ENCODE measurements around the gene CBLB. TPM values are rescaled to one million over a fixed set of nuclear protein-coding genes. Genes with fewer than 3 reads are reported as not detected.

CBLB gene
- total and polyA plus RNA-seq, 4 donors = 25.1 to 44.6 (median 30.8) TPM

DNA sequence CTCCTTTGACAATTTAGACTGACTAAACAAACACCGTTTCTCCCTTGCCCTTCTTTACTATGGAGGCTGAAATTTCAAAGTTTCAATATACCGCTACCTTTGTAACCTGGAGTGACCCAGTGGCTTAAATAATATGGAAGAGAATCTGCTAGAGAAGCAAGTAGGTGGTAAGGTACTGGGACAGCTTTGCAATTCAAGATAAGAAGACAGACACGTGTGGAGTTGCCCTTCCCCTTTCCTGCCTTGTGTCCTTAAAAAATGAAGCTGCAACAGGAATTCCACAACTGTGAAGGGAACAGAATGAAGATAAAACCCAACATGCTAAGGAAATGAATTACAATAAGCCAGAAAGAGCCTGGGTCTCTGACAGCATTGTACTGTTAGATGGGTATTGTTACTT is 26.4 kb downstream of the CBLB start:
- Histone ChIP-seq H3K9me3 (ENCODE audit: control insufficient read depth, insufficient read depth, low read length) (no peaks in the 10 kb centered on the region), H3K36me3 (ENCODE audit: control insufficient read depth, insufficient read depth, low read length) (no peaks in the 10 kb centered on the region), H3K4me3 (ENCODE audit: low read depth, low read length) (no peak overlapping the region), H3K4me1 (ENCODE audit: control insufficient read depth, insufficient read depth, low read length) (no peaks in the 10 kb centered on the region), H3K27me3 (ENCODE audit: control insufficient read depth, insufficient read depth, low read length) (no peaks in the 10 kb centered on the region), H3K27ac (ENCODE audit: low read depth, low read length) (no peak overlapping the region)
- WGBS (ENCODE audit: insufficient coverage) = 83% methylated on average over 1 of the region's 3 CpGs
- no peak for DNase-seq (ENCODE audit: low read depth in 4 of 6, low spot score in 6 of 6)

DNA sequence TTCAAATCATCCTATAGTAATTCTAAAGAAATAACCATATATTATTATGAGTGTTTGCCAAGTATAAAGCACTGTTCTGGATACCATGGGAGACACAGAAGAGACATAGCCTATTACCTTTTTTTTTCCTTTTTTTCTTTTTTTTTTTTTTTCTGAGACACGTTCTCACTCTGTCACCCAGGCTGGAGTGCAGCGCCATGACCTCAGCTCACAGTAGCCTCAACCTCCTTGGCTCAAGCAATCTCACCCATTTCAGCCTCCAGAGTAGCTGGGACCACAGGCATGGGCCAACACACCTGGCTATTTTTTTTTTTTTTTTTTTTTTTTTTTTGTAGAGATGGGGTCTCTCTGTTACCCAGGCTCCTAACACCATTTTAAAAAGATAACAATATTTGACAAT is 30.9 kb downstream of the CBLB start:
- Histone ChIP-seq H3K27ac (ENCODE audit: low read depth, low read length) (no peak overlapping the region), H3K9me3 (ENCODE audit: control insufficient read depth, insufficient read depth, low read length) (no peaks in the 10 kb centered on the region), H3K4me3 (ENCODE audit: low read depth, low read length) (no peak overlapping the region), H3K27me3 (ENCODE audit: control insufficient read depth, insufficient read depth, low read length) (no peaks in the 10 kb centered on the region), H3K4me1 (ENCODE audit: control insufficient read depth, insufficient read depth, low read length) (no peaks in the 10 kb centered on the region), H3K36me3 (ENCODE audit: control insufficient read depth, insufficient read depth, low read length) (no peaks in the 10 kb centered on the region)
- 67% methylated on average over 2 of the region's 2 CpGs for WGBS (ENCODE audit: insufficient coverage)
- DNase-seq (ENCODE audit: low read depth in 4 of 6, low spot score in 6 of 6) = no peak

- Histone ChIP-seq H3K4me1 (ENCODE audit: control insufficient read depth, insufficient read depth, low read length) (no peaks in the 10 kb centered on the region), H3K27me3 (ENCODE audit: control insufficient read depth, insufficient read depth, low read length) (no peaks in the 10 kb centered on the region), H3K4me3 (ENCODE audit: low read depth, low read length) (no peak overlapping the region), H3K9me3 (ENCODE audit: control insufficient read depth, insufficient read depth, low read length) (no peaks in the 10 kb centered on the region), H3K27ac (ENCODE audit: low read depth, low read length) (no peak overlapping the region), H3K36me3 (ENCODE audit: control insufficient read depth, insufficient read depth, low read length) (no peaks in the 10 kb centered on the region)
- WGBS (ENCODE audit: insufficient coverage) = 84% methylated on average over 3 of the region's 5 CpGs
- peak in 2 of 6 donors; percentile 52 to 53 for DNase-seq (ENCODE audit: low read depth in 4 of 6, low spot score in 6 of 6)
Measured at GRCh38 chr3:105837143-105837740, 31.6 kb downstream of the CBLB start.

GRCh38 chr3:105836533-105836932 is 32.3 kb downstream of the CBLB start:
- H3K27ac ChIP-seq (ENCODE audit: low read depth, low read length) = peak overlapping the region; percentile 53
- H3K4me3 ChIP-seq (ENCODE audit: low read depth, low read length) = no peak overlapping the region
- no peaks in the 10 kb centered on the region for H3K36me3 ChIP-seq (ENCODE audit: control insufficient read depth, insufficient read depth, low read length)
- H3K4me1 ChIP-seq (ENCODE audit: control insufficient read depth, insufficient read depth, low read length) = no peaks in the 10 kb centered on the region
- no peaks in the 10 kb centered on the region for H3K9me3 ChIP-seq (ENCODE audit: control insufficient read depth, insufficient read depth, low read length)
- WGBS (ENCODE audit: insufficient coverage) = no CpG with 5 or more reads among the region's 5 CpGs
- DNase-seq (ENCODE audit: low read depth in 4 of 6, low spot score in 6 of 6) = peak in 1 of 6 donors; percentile 45
- no peaks in the 10 kb centered on the region for H3K27me3 ChIP-seq (ENCODE audit: control insufficient read depth, insufficient read depth, low read length)

DNA sequence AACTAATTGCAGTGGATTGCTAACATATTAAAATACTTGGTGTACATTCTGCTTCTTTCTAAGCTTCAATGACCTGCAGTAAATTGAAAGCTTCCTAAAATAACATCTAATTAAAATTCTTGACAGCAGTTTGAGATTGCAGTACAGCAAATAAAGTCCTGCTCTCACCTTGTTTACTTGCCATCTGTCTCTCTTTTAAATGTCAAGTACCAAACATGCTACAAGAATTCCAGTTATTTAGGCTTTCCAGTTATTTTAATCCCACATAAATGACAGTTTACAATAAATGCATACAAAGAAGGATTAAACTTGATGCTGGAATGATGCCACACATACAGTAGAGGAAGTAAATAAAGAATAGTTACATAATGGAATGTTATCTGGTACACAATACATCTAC is 33.2 kb downstream of the CBLB start:
- Histone ChIP-seq H3K4me3 (ENCODE audit: low read depth, low read length) (no peak overlapping the region), H3K27me3 (ENCODE audit: control insufficient read depth, insufficient read depth, low read length) (no peaks in the 10 kb centered on the region), H3K36me3 (ENCODE audit: control insufficient read depth, insufficient read depth, low read length) (no peaks in the 10 kb centered on the region), H3K27ac (ENCODE audit: low read depth, low read length) (no peak overlapping the region), H3K4me1 (ENCODE audit: control insufficient read depth, insufficient read depth, low read length) (no peaks in the 10 kb centered on the region), H3K9me3 (ENCODE audit: control insufficient read depth, insufficient read depth, low read length) (no peaks in the 10 kb centered on the region)
- no peak for DNase-seq (ENCODE audit: low read depth in 4 of 6, low spot score in 6 of 6)

GRCh38 chr3:105834768-105835167 is 34.0 kb downstream of the CBLB start:
- no peak overlapping the region for H3K27ac ChIP-seq (ENCODE audit: low read depth, low read length)
- no peaks in the 10 kb centered on the region for H3K36me3 ChIP-seq (ENCODE audit: control insufficient read depth, insufficient read depth, low read length)
- no peak overlapping the region for H3K4me3 ChIP-seq (ENCODE audit: low read depth, low read length)
- no peaks in the 10 kb centered on the region for H3K27me3 ChIP-seq (ENCODE audit: control insufficient read depth, insufficient read depth, low read length)
- no peaks in the 10 kb centered on the region for H3K9me3 ChIP-seq (ENCODE audit: control insufficient read depth, insufficient read depth, low read length)
- DNase-seq (ENCODE audit: low read depth in 4 of 6, low spot score in 6 of 6) = no peak
- no peaks in the 10 kb centered on the region for H3K4me1 ChIP-seq (ENCODE audit: control insufficient read depth, insufficient read depth, low read length)
- 100% methylated on average over 1 of the region's 3 CpGs for whole genome bisulfite sequencing (ENCODE audit: insufficient coverage)

GRCh38 chr3:105832644-105833043 is 36.2 kb downstream of the CBLB start:
- Histone ChIP-seq H3K36me3 (ENCODE audit: control insufficient read depth, insufficient read depth, low read length) (no peaks in the 10 kb centered on the region), H3K27ac (ENCODE audit: low read depth, low read length) (no peak overlapping the region), H3K27me3 (ENCODE audit: control insufficient read depth, insufficient read depth, low read length) (no peaks in the 10 kb centered on the region), H3K4me3 (ENCODE audit: low read depth, low read length) (no peak overlapping the region), H3K4me1 (ENCODE audit: control insufficient read depth, insufficient read depth, low read length) (no peaks in the 10 kb centered on the region), H3K9me3 (ENCODE audit: control insufficient read depth, insufficient read depth, low read length) (no peaks in the 10 kb centered on the region)
- DNase-seq (ENCODE audit: low read depth in 4 of 6, low spot score in 6 of 6) = no peak
- 75% methylated on average over 1 of the region's 4 CpGs for WGBS (ENCODE audit: insufficient coverage)

GRCh38 chr3:105830836-105831235 is 38.0 kb downstream of the CBLB start:
- Histone ChIP-seq H3K27me3 (ENCODE audit: control insufficient read depth, insufficient read depth, low read length) (no peaks in the 10 kb centered on the region), H3K27ac (ENCODE audit: low read depth, low read length) (no peak overlapping the region), H3K36me3 (ENCODE audit: control insufficient read depth, insufficient read depth, low read length) (no peaks in the 10 kb centered on the region), H3K4me3 (ENCODE audit: low read depth, low read length) (no peak overlapping the region), H3K4me1 (ENCODE audit: control insufficient read depth, insufficient read depth, low read length) (no peaks in the 10 kb centered on the region), H3K9me3 (ENCODE audit: control insufficient read depth, insufficient read depth, low read length) (no peaks in the 10 kb centered on the region)
- no peak for DNase-seq (ENCODE audit: low read depth in 4 of 6, low spot score in 6 of 6)
- WGBS (ENCODE audit: insufficient coverage) = no CpG with 5 or more reads among the region's 2 CpGs

GRCh38 chr3:105829871-105830622 is 38.8 kb downstream of the CBLB start:
- Histone ChIP-seq H3K27ac (ENCODE audit: low read depth, low read length) (no peak overlapping the region), H3K9me3 (ENCODE audit: control insufficient read depth, insufficient read depth, low read length) (no peaks in the 10 kb centered on the region)
- no CpG with 5 or more reads among the region's 4 CpGs for WGBS (ENCODE audit: insufficient coverage)

DNA sequence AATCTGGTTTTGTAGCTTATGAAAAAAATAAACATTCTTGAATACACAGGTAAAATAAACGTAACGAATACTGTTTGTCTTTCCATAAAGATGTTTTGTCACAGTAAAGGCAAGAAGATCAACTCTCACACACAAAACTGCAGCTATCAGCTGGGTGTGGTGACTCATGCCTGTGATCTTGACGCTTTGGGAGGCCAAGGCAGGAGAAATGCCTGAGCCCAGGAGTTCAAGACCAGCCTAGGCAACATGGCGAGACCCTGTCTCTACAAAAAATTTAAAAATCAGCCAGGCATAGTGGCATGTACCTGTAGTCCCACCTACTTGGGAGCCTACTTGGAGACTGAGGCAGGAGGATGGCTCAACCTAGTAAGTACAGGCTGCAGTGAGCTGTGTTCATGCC is 39.6 kb downstream of the CBLB start:
- no peak overlapping the region for H3K27ac ChIP-seq (ENCODE audit: low read depth, low read length)
- WGBS (ENCODE audit: insufficient coverage) = 100% methylated on average over 1 of the region's 4 CpGs
- no peak overlapping the region for H3K4me3 ChIP-seq (ENCODE audit: low read depth, low read length)
- H3K27me3 ChIP-seq (ENCODE audit: control insufficient read depth, insufficient read depth, low read length) = no peaks in the 10 kb centered on the region
- no peaks in the 10 kb centered on the region for H3K4me1 ChIP-seq (ENCODE audit: control insufficient read depth, insufficient read depth, low read length)
- no peak for DNase-seq (ENCODE audit: low read depth in 4 of 6, low spot score in 6 of 6)
- no peaks in the 10 kb centered on the region for H3K9me3 ChIP-seq (ENCODE audit: control insufficient read depth, insufficient read depth, low read length)
- no peaks in the 10 kb centered on the region for H3K36me3 ChIP-seq (ENCODE audit: control insufficient read depth, insufficient read depth, low read length)

More at GRCh38 chr3:105829871-105830622, 38.8 kb downstream of the CBLB start:
- Histone ChIP-seq H3K4me1 (ENCODE audit: control insufficient read depth, insufficient read depth, low read length) (no peaks in the 10 kb centered on the region), H3K27me3 (ENCODE audit: control insufficient read depth, insufficient read depth, low read length) (no peaks in the 10 kb centered on the region), H3K36me3 (ENCODE audit: control insufficient read depth, insufficient read depth, low read length) (no peaks in the 10 kb centered on the region), H3K4me3 (ENCODE audit: low read depth, low read length) (no peak overlapping the region)
- no peak for DNase-seq (ENCODE audit: low read depth in 4 of 6, low spot score in 6 of 6)
